Skeletal muscle tissue (tissue), 4 donors: ENCODE results near the gene NKTR. TPM values are rescaled to one million over a fixed set of nuclear protein-coding genes. Genes with fewer than 3 reads are reported as not detected.

Source experiments
- H3K27ac ChIP-seq: one replicate; pipeline ENCODE4 v1.7.0; 2013; ENCODE audit warnings: mild to moderate bottlenecking, low read depth, low read length, inconsistent platforms
- H3K27me3 ChIP-seq, 3 donors: one replicate each; pipeline ENCODE4 v1.7.0; 2013; ENCODE audit warnings: low read length in 3 of 3; ENCODE audit not compliant: control insufficient read depth in 3 of 3, insufficient read depth in 3 of 3
- H3K36me3 ChIP-seq, 3 donors: one replicate each; pipeline ENCODE4 v1.7.0; 2013; ENCODE audit warnings: low read length in 3 of 3; ENCODE audit not compliant: control insufficient read depth in 3 of 3, insufficient read depth in 3 of 3
- H3K4me1 ChIP-seq, 3 donors: one replicate each; pipeline ENCODE4 v1.7.0; 2013; ENCODE audit warnings: low read length in 3 of 3, mild to moderate bottlenecking in 3 of 3; ENCODE audit not compliant: control insufficient read depth in 3 of 3, insufficient read depth in 3 of 3
- H3K4me3 ChIP-seq, 3 donors: one replicate each; pipeline ENCODE4 v1.7.0; 2013; ENCODE audit warnings: low read length in 3 of 3
- H3K9ac ChIP-seq, 3 donors: one replicate each; pipeline ENCODE4 v1.7.0; 2013; ENCODE audit warnings: low read length in 3 of 3, mild to moderate bottlenecking in 3 of 3, moderate library complexity in 2 of 3, low read depth in 1 of 3
- H3K9me3 ChIP-seq, 3 donors: one replicate each; pipeline ENCODE4 v1.7.0; 2013; ENCODE audit warnings: low read length in 3 of 3; ENCODE audit not compliant: control insufficient read depth in 3 of 3
- total RNA-seq: library from RNA; depleted of rRNA; stranded (reverse); fragments of >200 nt; gene quantifications from one replicate; pipeline ENCODE4 v1.2.3, GENCODE V29; 2014
- donor health status: Osteomylitis.

NKTR gene
- total RNA-seq, 1 donor from 2014 or later, result 119 TPM

DNA sequence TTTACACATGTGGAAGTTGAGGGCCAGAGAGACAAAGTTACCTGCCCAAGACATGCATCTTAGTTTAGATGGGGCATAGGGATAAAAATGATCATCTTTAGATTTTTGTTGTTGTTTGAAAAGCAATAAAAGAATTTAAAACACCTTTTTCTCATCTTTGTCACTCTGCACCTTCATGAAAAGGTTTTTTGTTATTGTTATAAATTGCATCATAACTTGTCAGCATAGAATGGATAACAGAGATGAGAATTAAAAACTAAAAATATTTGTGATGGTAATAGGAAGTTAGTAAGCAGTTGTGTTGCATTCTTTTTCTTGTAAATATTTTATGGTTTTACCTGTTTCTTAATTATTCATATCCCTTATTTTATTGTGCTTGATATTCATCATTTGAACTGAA, 39.6 kb downstream of the NKTR start:
- Histone ChIP-seq H3K36me3 (peaks cover 65 to 86% (median 77%) of the 10 kb centered on the region in 3 donors), H3K27ac (no peak overlapping the region), H3K27me3 (no peaks in the 10 kb centered on the region), H3K4me3 (no peak overlapping the region), H3K9ac (no peak overlapping the region), H3K9me3 (no peaks in the 10 kb centered on the region), H3K4me1 (peaks cover 0 to 2% (median 0%) of the 10 kb centered on the region in 3 donors)

DNA sequence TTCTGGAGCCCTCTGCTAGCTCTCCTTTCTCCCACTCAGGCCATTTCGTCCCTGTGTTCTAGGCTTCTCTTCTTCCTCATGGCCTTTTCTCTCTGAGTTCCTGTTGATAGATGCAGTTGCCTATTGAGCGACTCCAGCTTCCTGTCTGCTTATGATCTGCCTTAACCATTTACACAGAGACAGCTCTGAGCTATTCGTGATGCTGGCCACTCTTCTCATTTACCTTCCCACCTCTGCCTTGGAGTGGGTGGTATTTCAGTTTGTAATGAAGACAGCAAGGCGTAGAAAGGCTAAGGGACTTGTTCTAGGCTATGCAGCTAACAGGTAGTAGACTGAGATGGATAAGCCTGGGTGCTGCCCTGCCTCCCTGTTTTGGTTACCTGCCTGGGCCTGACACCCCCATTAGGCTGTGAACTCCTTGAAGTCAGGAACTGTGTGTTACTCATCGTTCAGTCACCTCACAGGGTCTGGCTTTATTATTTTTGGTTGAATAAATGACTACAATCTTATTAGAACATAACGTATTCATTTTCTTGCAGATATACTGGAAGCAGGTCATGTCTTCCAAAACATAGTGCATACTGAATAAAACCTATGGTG, 40.4 kb downstream of the NKTR start:
- Histone ChIP-seq H3K4me3 (no peak overlapping the region), H3K27ac (no peak overlapping the region), H3K27me3 (no peaks in the 10 kb centered on the region), H3K36me3 (peaks cover 63 to 86% (median 78%) of the 10 kb centered on the region in 3 donors), H3K4me1 (peaks cover 0 to 2% (median 0%) of the 10 kb centered on the region in 3 donors), H3K9ac (no peak overlapping the region), H3K9me3 (no peaks in the 10 kb centered on the region)

DNA sequence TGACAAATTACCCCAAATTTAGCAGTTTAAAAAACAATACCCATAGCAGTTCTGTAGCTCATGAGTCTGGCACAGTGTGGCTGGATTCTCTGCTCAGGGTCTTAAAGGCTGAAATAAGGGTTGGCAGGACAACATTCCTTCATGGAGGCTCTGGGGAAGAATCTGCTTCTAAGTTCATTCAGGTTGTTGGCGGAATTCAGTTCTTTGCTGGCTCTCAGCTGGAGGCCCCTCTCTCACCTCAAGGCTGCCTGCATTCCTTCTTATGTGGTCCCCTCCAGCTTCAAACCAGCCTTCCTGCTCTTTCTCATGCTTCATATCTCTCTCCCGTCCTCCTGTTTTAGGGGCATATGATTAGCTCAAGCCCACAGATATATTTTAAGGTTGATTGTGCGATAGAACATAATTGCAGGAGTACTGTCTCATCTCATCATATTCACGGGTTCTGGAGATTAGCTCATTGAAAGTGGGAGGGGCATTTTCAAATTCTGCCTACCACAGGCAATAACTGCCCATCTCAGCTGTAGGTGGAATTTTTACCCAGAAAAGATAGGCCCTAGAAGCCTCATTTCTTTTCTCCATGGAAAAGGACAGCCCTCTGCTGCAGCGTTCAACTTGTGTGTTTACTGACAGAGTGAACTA, 47.5 kb downstream of the NKTR start:
- Histone ChIP-seq H3K36me3 (peaks cover 26 to 51% (median 41%) of the 10 kb centered on the region in 3 donors), H3K9ac (no peak overlapping the region), H3K27me3 (no peaks in the 10 kb centered on the region), H3K27ac (no peak overlapping the region), H3K4me3 (no peak overlapping the region), H3K4me1 (peaks cover 16 to 20% (median 16%) of the 10 kb centered on the region in 3 donors), H3K9me3 (no peaks in the 10 kb centered on the region)

DNA sequence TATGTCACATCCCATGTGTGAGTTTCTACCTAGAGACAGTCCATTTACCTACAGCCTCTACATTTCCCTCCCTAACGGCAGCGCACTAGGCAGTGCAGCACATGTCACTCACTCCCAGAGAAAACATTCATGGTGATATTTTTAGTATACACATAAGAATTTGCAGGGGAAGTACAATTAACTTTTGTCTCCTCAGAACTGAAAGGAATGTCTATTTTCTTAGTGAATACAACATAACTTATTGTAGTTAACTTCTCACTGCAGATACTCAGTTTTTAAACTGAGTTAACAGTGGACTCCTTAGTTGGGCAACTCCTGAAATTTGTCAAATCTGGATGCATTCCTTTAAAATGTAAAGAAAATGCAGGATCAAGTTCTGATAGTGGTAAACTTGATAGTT, 48.5 kb downstream of the NKTR start:
- Histone ChIP-seq H3K9me3 (no peaks in the 10 kb centered on the region), H3K27me3 (no peaks in the 10 kb centered on the region), H3K4me3 (no peak overlapping the region), H3K36me3 (peaks cover 19 to 41% (median 31%) of the 10 kb centered on the region in 3 donors), H3K4me1 (peaks cover 25 to 30% (median 26%) of the 10 kb centered on the region in 3 donors), H3K27ac (no peak overlapping the region), H3K9ac (no peak overlapping the region)

DNA sequence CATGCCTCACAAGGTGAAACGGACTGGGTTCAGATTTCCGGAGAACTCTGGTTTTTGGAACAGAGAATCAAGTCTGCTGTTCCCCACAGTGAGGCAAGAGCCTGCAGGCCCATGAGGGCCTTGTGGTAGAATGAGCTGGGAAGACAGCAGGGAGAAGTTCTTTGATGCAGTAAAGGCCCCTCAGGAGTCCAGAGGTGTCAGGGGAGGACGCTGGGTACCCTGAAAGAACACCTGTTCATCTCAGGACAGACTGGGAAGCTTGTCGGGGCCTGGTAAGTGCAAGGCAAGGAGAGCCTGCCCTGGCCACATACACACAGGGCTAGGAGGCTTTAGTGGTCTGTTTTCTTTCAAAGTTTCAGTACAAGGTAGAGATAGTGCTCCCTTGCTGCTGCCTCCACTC, 49.3 kb downstream of the NKTR start:
- Histone ChIP-seq H3K4me1 (peaks cover 25 to 30% (median 26%) of the 10 kb centered on the region in 3 donors), H3K27ac (no peak overlapping the region), H3K9ac (no peak overlapping the region), H3K9me3 (no peaks in the 10 kb centered on the region), H3K4me3 (no peak overlapping the region), H3K27me3 (no peaks in the 10 kb centered on the region), H3K36me3 (peaks cover 11 to 34% (median 24%) of the 10 kb centered on the region in 3 donors)

DNA sequence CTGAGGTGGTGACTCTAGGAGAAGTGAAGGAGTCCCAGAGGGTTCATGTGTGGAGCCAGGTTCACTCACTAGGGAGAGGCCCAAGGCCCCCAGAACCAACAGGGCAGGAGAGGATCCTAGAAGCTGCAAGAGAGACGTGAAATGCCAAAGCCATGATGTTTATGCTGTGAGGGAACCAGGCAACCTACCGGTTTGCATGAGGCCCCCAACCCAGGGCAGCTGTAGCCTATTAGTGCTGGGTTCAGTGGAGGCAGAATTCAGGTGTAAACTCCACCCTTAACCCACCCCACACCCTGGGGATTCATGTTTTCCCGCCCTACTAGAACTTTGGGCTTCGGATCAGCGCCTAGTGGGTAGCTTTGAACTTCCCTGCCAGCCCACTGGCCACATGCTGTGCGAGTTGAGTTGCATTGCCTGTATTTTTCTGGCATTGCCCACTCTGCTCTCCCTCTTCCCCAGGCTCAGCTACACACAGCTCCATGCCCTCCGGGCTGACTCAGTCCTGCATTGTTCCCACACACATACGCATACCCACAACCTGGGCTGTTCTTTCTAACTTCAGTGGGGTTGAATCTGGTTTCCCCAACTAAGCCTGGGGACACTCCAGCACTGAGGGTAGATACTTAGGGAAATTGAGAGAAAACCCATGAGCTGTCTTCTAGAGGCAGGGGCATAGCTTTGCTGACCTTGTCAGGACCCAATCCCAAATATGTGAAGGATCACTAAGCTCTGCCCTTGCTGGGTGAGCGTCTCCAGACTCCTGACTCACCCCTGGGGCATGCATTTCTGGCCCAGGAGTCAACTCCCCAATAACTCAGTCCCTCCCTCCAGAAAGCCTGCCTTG, 51.0 kb downstream of the NKTR start:
- Histone ChIP-seq H3K9me3 (no peaks in the 10 kb centered on the region), H3K4me3 (no peak overlapping the region), H3K27ac (no peak overlapping the region), H3K4me1 (peaks cover 42 to 46% (median 42%) of the 10 kb centered on the region in 3 donors), H3K36me3 (peaks cover 5 to 22% (median 13%) of the 10 kb centered on the region in 3 donors), H3K27me3 (no peaks in the 10 kb centered on the region), H3K9ac (peak overlapping the region; percentile 61 to 96 (median 89))

DNA sequence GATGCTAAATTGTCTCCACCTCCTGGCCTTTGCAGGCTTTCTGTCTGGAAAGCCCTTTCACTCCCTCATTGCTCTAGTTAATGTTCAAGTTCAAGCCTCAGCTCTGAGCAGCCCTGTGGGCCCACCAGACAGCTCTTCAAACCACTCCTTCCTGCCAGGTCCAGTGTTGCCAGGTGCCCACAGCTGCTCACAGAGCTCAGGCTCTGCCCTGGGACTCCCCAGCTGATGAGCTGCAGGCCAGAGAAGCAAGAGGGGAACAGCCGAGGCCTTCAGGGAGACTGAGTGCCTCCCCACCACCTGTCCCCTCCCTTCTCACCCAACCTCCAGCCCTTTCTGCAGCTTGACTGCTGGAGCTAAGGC, 51.7 kb downstream of the NKTR start:
- Histone ChIP-seq H3K36me3 (peaks cover 0 to 19% (median 6%) of the 10 kb centered on the region in 3 donors), H3K9me3 (no peaks in the 10 kb centered on the region), H3K4me1 (peaks cover 43 to 54% (median 47%) of the 10 kb centered on the region in 3 donors), H3K27me3 (no peaks in the 10 kb centered on the region), H3K27ac (peak overlapping the region; percentile 88), H3K4me3 (peak overlapping the region in 2 of 3 donors; percentile 67 to 85), H3K9ac (peak overlapping the region; percentile 51 to 96 (median 89))

DNA sequence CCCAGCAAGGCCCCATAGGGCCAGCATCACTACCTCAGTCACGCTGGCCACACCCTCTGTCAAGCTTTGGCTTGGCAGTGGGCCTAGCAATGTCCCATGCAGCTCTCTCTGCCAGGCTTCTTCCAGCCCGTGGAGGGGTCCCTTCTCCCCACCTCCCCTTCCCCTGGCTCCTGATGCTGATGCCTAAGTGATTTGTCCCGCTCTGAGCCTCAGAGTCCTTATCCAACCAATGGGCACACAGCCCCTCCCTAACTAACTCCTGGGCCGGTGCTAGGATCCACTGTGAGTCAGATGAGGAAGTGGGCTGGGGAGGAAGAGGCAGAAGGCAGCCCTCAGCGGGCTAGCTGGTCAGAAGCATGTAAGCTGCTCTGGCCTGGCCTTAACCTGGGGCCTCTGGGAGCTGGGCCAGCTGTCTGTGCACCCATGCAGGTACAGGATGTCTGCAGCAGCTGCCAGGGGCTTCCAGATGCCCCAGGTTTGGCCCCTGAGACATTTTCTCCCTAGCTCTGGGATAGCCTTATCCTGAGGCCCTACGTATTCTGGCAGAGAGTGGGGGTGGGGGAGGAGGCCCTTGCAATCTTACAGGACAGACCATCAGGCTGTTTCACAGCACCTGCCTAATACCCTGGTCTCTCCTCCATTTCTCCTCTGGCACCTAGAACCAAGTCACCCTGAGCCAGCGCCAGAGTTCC, 52.3 kb downstream of the NKTR start:
- Histone ChIP-seq H3K27me3 (no peaks in the 10 kb centered on the region), H3K9me3 (no peaks in the 10 kb centered on the region), H3K4me3 (peak overlapping the region; percentile 67 to 89 (median 85)), H3K4me1 (peaks cover 43 to 59% (median 51%) of the 10 kb centered on the region in 3 donors), H3K27ac (peak overlapping the region; percentile 88), H3K9ac (peak overlapping the region; percentile 51 to 96 (median 89)), H3K36me3 (peaks cover 0 to 16% (median under 1%) of the 10 kb centered on the region in 3 donors)

DNA sequence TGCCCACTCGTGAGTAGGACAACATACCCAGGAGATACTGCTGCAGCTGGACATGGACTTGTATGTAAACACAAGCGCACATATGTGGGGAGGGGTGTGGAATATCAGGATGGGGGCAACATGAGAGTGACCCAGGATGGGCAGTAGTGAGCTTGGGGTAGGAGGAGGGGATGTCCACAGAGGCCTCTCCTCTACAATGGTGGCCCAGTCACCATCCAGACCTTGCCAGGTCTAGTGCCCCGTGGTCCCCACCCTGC, 52.7 kb downstream of the NKTR start:
- H3K9ac ChIP-seq, result peak overlapping the region; percentile 77 to 96 (median 89)
- peak overlapping the region; percentile 88 for H3K27ac ChIP-seq
- no peaks in the 10 kb centered on the region for H3K9me3 ChIP-seq
- no peaks in the 10 kb centered on the region for H3K27me3 ChIP-seq
- H3K36me3 ChIP-seq, result peaks cover 0 to 11% (median 0%) of the 10 kb centered on the region in 3 donors
- H3K4me1 ChIP-seq, result peaks cover 43 to 64% (median 54%) of the 10 kb centered on the region in 3 donors
- H3K4me3 ChIP-seq, result peak overlapping the region; percentile 67 to 89 (median 85)
